KBM-7 (cell line): ENCODE results near the gene SERTAD4.

Experiments
- DNase-seq: peaks from one replicate; pipeline ENCODE4 v3.0.0-alpha.2; 2015
- in situ Hi-C: fragments of 300-500 bp; cut with MboI; formaldehyde crosslinking; loops from 2 replicates; pipeline ENCODE4 v1.14.3; 2020; ENCODE audit warnings: low sequenced_read_pairs, low pct_unique_long_range_greater_than_20kb, mixed read lengths

SERTAD4 gene

GRCh38 chr1:210230149-210230695 lies 2.4 kb upstream of the SERTAD4 start:
- DNase-seq = no peak
- in situ Hi-C loops = no loop called here

GRCh38 chr1:210231846-210232510 lies 618 bp upstream of the SERTAD4 start:
- in situ Hi-C loops = no loop called here
- DNase-seq = no peak

- DNase-seq = no peak
- in situ Hi-C loops = no loop called here
Measured at GRCh38 chr1:210233216-210233494, 559 bp downstream of the SERTAD4 start.

GRCh38 chr1:210233495-210234328 lies 1.1 kb downstream of the SERTAD4 start:
- in situ Hi-C loops = no loop called here
- peak; percentile 14 for DNase-seq

- in situ Hi-C loops = no loop called here
- DNase-seq = no peak
Measured at GRCh38 chr1:210234329-210234757, 1.7 kb downstream of the SERTAD4 start.

GRCh38 chr1:210235363-210236053 lies 2.9 kb downstream of the SERTAD4 start:
- DNase-seq = no peak
- in situ Hi-C loops = no loop called here

GRCh38 chr1:210236386-210236839 lies 3.8 kb downstream of the SERTAD4 start:
- no peak for DNase-seq
- in situ Hi-C loops = no loop called here

- in situ Hi-C loops = no loop called here
- no peak for DNase-seq
Measured at GRCh38 chr1:210236840-210237409, 4.3 kb downstream of the SERTAD4 start.

- in situ Hi-C loops = no loop called here
- DNase-seq = no peak
Measured at GRCh38 chr1:210237479-210237878, 4.9 kb downstream of the SERTAD4 start.

- DNase-seq = no peak
- in situ Hi-C loops = no loop called here
Measured at GRCh38 chr1:210237981-210238380, 5.4 kb downstream of the SERTAD4 start.

- in situ Hi-C loops = no loop called here
- DNase-seq = no peak
Measured at GRCh38 chr1:210239349-210240111, 6.9 kb downstream of the SERTAD4 start.

- no peak for DNase-seq
- in situ Hi-C loops = no loop called here
Measured at GRCh38 chr1:210241121-210241520, 8.5 kb downstream of the SERTAD4 start.

- no peak for DNase-seq
- in situ Hi-C loops = no loop called here
Measured at GRCh38 chr1:210244746-210245367, 12.3 kb downstream of the SERTAD4 start.

- in situ Hi-C loops = no loop called here
- DNase-seq = no peak
Measured at GRCh38 chr1:210246447-210246846, 13.9 kb downstream of the SERTAD4 start.

GRCh38 chr1:210248341-210248740 lies 15.7 kb downstream of the SERTAD4 start:
- in situ Hi-C loops = no loop called here
- no peak for DNase-seq

GRCh38 chr1:210250665-210250997 lies 18.0 kb downstream of the SERTAD4 start:
- in situ Hi-C loops = no loop called here
- peak; percentile 62 for DNase-seq

- in situ Hi-C loops = no loop called here
- DNase-seq = no peak
Measured at GRCh38 chr1:210250998-210251679, 18.5 kb downstream of the SERTAD4 start.
